SK-N-SH (cell line): Measurements from ENCODE around the gene CLEC6A. TPM values are rescaled to one million over a fixed set of nuclear protein-coding genes. Genes with fewer than 3 reads are reported as not detected.

Experiments
- CTCF ChIA-PET: fragments of 300-600, 350-600 bp; formaldehyde crosslinking; extraction: SDS; loops from one replicate; lab custom pipeline; 2021; lab: Yijun Ruan, JAX
- POLR2A ChIA-PET: fragments of 350-600 bp; sonication (Branson Sonifier 250); formaldehyde crosslinking; extraction: SDS; loops from one replicate; lab custom pipeline; 2020; ENCODE audit warnings: antibody characterized with exemption, inconsistent platforms; lab: Yijun Ruan, JAX
- DNase-seq: peaks from one replicate; pipeline ENCODE4 v3.0.0; 2012
- H2AFZ ChIP-seq: fragments of 200-600 bp; sonication (generic); 2 replicates; pipeline ENCODE4 v1.8.1; 2016; ENCODE audit warnings: antibody characterized with exemption, mild to moderate bottlenecking, low read depth
- H3F3A ChIP-seq: fragments of 200-600 bp; sonication (generic); replicated peaks from 2 replicates; pipeline ENCODE3; 2016; ENCODE audit warnings: antibody characterized with exemption, mild to moderate bottlenecking; ENCODE audit not compliant: insufficient read depth
- H3K27ac ChIP-seq, 2 experiments: fragments of 200-500 bp in 1 of 2; fragments of 200-600 bp in 1 of 2; sonication (Bioruptor generic) in 1 of 2; sonication (generic), shearing (Covaris generic) in 1 of 2; 2 replicates each; pipeline versions ENCODE4 v1.5.1 to v1.6.1; 2014 to 2016; ENCODE audit warnings: low read depth in 2 of 2, inconsistent platforms in 1 of 2, low read length in 1 of 2, mild to moderate bottlenecking in 1 of 2, mixed read lengths in 1 of 2
- H3K27me3 ChIP-seq: fragments of 200-600 bp; sonication (generic), shearing (Covaris generic); 2 replicates; pipeline ENCODE4 v1.6.1; 2016; ENCODE audit warnings: mixed run types; ENCODE audit not compliant: insufficient read depth
- H3K36me3 ChIP-seq, 2 experiments: fragments of 200-500 bp in 1 of 2; fragments of 200-600 bp in 1 of 2; sonication (Bioruptor generic) in 1 of 2; sonication (generic) in 1 of 2; replicated peaks in 1 of 2; 2 replicates each; pipeline versions ENCODE3 to v1.5.1; 2014 to 2016; ENCODE audit warnings: low read length in 1 of 2, mild to moderate bottlenecking in 1 of 2; ENCODE audit not compliant: insufficient read depth in 2 of 2, control insufficient read depth in 1 of 2
- H3K4me1 ChIP-seq, 2 experiments: fragments of 200-500 bp in 1 of 2; fragments of 200-600 bp in 1 of 2; sonication (Bioruptor generic) in 1 of 2; sonication (generic), shearing (Covaris generic) in 1 of 2; 2 replicates each; pipeline versions ENCODE4 v1.5.1 to v1.6.1; 2014 to 2016; ENCODE audit warnings: low read depth in 1 of 2, low read length in 1 of 2, mixed run types in 1 of 2; ENCODE audit not compliant: insufficient read depth in 2 of 2, control insufficient read depth in 1 of 2
- H3K4me2 ChIP-seq: fragments of 200-600 bp; sonication (generic), shearing (Covaris generic); 2 replicates; pipeline ENCODE4 v1.6.1; 2017; ENCODE audit warnings: mixed run types
- H3K4me3 ChIP-seq, 2 experiments: fragments of 200-500 bp in 1 of 2; fragments of 200-600 bp in 1 of 2; sonication (Bioruptor generic) in 1 of 2; sonication (generic), shearing (Covaris generic) in 1 of 2; 2 replicates each; pipeline versions ENCODE4 v1.5.1 to v1.8.1; 2014 to 2016; ENCODE audit warnings: low read depth in 2 of 2, inconsistent platforms in 1 of 2, low read length in 1 of 2, mild to moderate bottlenecking in 1 of 2, mixed read lengths in 1 of 2, moderate library complexity in 1 of 2
- H3K79me2 ChIP-seq: fragments of 200-600 bp; sonication (generic); 2 replicates; pipeline ENCODE4 v1.8.1; 2017; ENCODE audit warnings: mild to moderate bottlenecking; ENCODE audit not compliant: insufficient read depth
- H3K9ac ChIP-seq: fragments of 200-600 bp; sonication (generic); 2 replicates; pipeline ENCODE4 v1.6.1; 2017; ENCODE audit warnings: mixed run types
- H3K9me2 ChIP-seq: fragments of 200-600 bp; sonication (generic); 2 replicates; pipeline ENCODE4 v1.6.1; 2017; ENCODE audit warnings: mixed run types
- H3K9me3 ChIP-seq: fragments of 200-600 bp; sonication (generic); 2 replicates; pipeline ENCODE4 v1.6.1; 2017; ENCODE audit warnings: mixed run types, mild to moderate bottlenecking, moderate library complexity
- H4K20me1 ChIP-seq: fragments of 200-600 bp; sonication (generic); 2 replicates; pipeline ENCODE4 v1.6.1; 2017; ENCODE audit warnings: mild to moderate bottlenecking, mixed run types; ENCODE audit not compliant: insufficient read depth
- FOXM1 ChIP-seq: IDR thresholded peaks from 2 replicates; pipeline ENCODE4 v1.4.0; 2012; ENCODE audit warnings: low read depth, mild to moderate bottlenecking
- GABPA ChIP-seq: IDR thresholded peaks from 2 replicates; pipeline ENCODE4 v1.4.0; 2012; ENCODE audit warnings: low read depth, mild to moderate bottlenecking
- GATA2 ChIP-seq: sonication (generic); formaldehyde crosslinking; IDR thresholded peaks from 2 replicates; pipeline ENCODE4 v1.5.0; 2020; ENCODE audit warnings: mild to moderate bottlenecking, missing genetic modification reagents
- IRF3 ChIP-seq: fragments of 150-350 bp; IDR thresholded peaks from 2 replicates; pipeline ENCODE4 v1.6.1; 2016; ENCODE audit warnings: mild to moderate bottlenecking, low read depth, low read length
- NRF1 ChIP-seq: IDR thresholded peaks from 2 replicates; pipeline ENCODE4 v1.6.1; 2012; ENCODE audit warnings: low read depth, mild to moderate bottlenecking, low read length
- RAD21 ChIP-seq: IDR thresholded peaks from 2 replicates; pipeline ENCODE4 v1.6.1; 2012; ENCODE audit warnings: mild to moderate bottlenecking, low read length
- RXRA ChIP-seq: IDR thresholded peaks from 2 replicates; pipeline ENCODE4 v1.4.0; 2012; ENCODE audit warnings: low read depth, mild to moderate bottlenecking, borderline replicate concordance
- SMC3 ChIP-seq: IDR thresholded peaks from 2 replicates; pipeline ENCODE4 v1.6.1; 2012; ENCODE audit warnings: low read depth, low read length, improper control_type of control experiment
- YY1 ChIP-seq: IDR thresholded peaks from 2 replicates; pipeline ENCODE4 v1.4.0; 2012; ENCODE audit warnings: low read depth, mild to moderate bottlenecking
- WGBS: methylation state at CpG from one replicate; pipeline ENCODE4 v1.1.6; 2017; ENCODE audit warnings: low lambda C conversion rate; 5-methylcytosine and 5-hydroxymethylcytosine counted together
- polyA plus RNA-seq, 3 experiments: library from polyadenylated mRNA; depleted of rRNA; stranded (reverse); fragments of >200 nt; gene quantifications; 2 replicates each; pipeline ENCODE4 v1.2.3, GENCODE V29; 2012

The CLEC6A gene
- polyA plus RNA-seq, 1 of the 3 experiments (the other 2 are of a cell fraction): not detected

- no peak for TF ChIP-seq RAD21
These were observed 15.3 kb downstream of the CLEC6A start (continued) for GRCh38 chr12:8471090-8471489.

- no peaks in the 10 kb centered on the region for H3K4me1 ChIP-seq
- H3K27me3 ChIP-seq: no peaks in the 10 kb centered on the region
- H3F3A ChIP-seq: no peaks in the 10 kb centered on the region
- POLR2A ChIA-PET: interaction anchor here (0.7 kb wide), 1 partner anchor 1211 kb away, joined by 3 read pairs; no protein-coding TSS in a partner anchor
- no peak for DNase-seq
- H2AFZ ChIP-seq: no peak overlapping the region
- no peak overlapping the region for H3K4me3 ChIP-seq
- H4K20me1 ChIP-seq: no peaks in the 10 kb centered on the region
- CTCF ChIA-PET: no interaction called here
- no peak overlapping the region for H3K4me2 ChIP-seq
- no peaks in the 10 kb centered on the region for H3K79me2 ChIP-seq
- H3K36me3 ChIP-seq: no peaks in the 10 kb centered on the region
- no peaks in the 10 kb centered on the region for H3K9me3 ChIP-seq
- H3K9ac ChIP-seq: no peak overlapping the region
- no peak overlapping the region for H3K27ac ChIP-seq
- H3K9me2 ChIP-seq: no peaks in the 10 kb centered on the region
- TF ChIP-seq SMC3 (no peak), GABPA (no peak), FOXM1 (no peak), RXRA (no peak), YY1 (no peak), GATA2 (CRISPR knock-in tag) (no peak)
These were observed 19.9 kb downstream of the CLEC6A start for GRCh38 chr12:8475508-8476203.

- POLR2A ChIA-PET: no interaction called here
These were observed 26.9 kb downstream of the CLEC6A start for GRCh38 chr12:8482571-8483061.

More at GRCh38 chr12:8482571-8483061, 26.9 kb downstream of the CLEC6A start:
- Histone ChIP-seq H3K4me1 (no peaks in the 10 kb centered on the region), H3K9me3 (no peaks in the 10 kb centered on the region), H4K20me1 (no peaks in the 10 kb centered on the region), H3K9me2 (no peaks in the 10 kb centered on the region), H3K36me3 (no peaks in the 10 kb centered on the region), H3F3A (no peaks in the 10 kb centered on the region), H3K27ac (no peak overlapping the region), H3K79me2 (no peaks in the 10 kb centered on the region), H3K9ac (no peak overlapping the region), H3K4me3 (no peak overlapping the region), H3K27me3 (no peaks in the 10 kb centered on the region), H3K4me2 (no peak overlapping the region), H2AFZ (no peak overlapping the region)
- 0% methylated on average over 2 of the region's 2 CpGs for WGBS
- CTCF ChIA-PET: interaction anchor here (1.3 kb wide), 1 partner anchor 62 kb away, joined by 4 read pairs; no protein-coding TSS in a partner anchor
- TF ChIP-seq IRF3 (no peak), NRF1 (no peak)
- no peak for DNase-seq
